GM20431 (cell line): ENCODE measurements around the gene CAMTA1.

ENCODE experiments used
- in situ Hi-C: fragments of 300-500 bp; cut with MseI, MboI; formaldehyde crosslinking; loops from one replicate; pipeline ENCODE4 v1.15.0; 2020; ENCODE audit warnings: low sequenced_read_pairs; ENCODE audit not compliant: unreplicated experiment

The CAMTA1 gene

GRCh38 chr1:6987940-6988339 is 202.7 kb downstream of the CAMTA1 start:
- in situ Hi-C loops, result no loop called here

- in situ Hi-C loops, result no loop called here
Observed at GRCh38 chr1:6988796-6989195, 203.5 kb downstream of the CAMTA1 start.

GRCh38 chr1:6989212-6990159 is 204.2 kb downstream of the CAMTA1 start:
- in situ Hi-C loops, result no loop called here

GRCh38 chr1:6991266-6991665 is 206.0 kb downstream of the CAMTA1 start:
- in situ Hi-C loops, result no loop called here

- in situ Hi-C loops, result no loop called here
Observed at GRCh38 chr1:6995789-6996188, 210.5 kb downstream of the CAMTA1 start.

GRCh38 chr1:6996371-6996770 is 211.1 kb downstream of the CAMTA1 start:
- in situ Hi-C loops, result no loop called here

GRCh38 chr1:6996866-6997265 is 211.6 kb downstream of the CAMTA1 start:
- in situ Hi-C loops, result no loop called here

- in situ Hi-C loops, result no loop called here
Observed at GRCh38 chr1:6998267-6998666, 213.0 kb downstream of the CAMTA1 start.

- in situ Hi-C loops, result no loop called here
Observed at GRCh38 chr1:6999826-7000225, 214.6 kb downstream of the CAMTA1 start.

- in situ Hi-C loops, result no loop called here
Observed at GRCh38 chr1:7000720-7001119, 215.5 kb downstream of the CAMTA1 start.

GRCh38 chr1:7002728-7003127 is 217.5 kb downstream of the CAMTA1 start:
- in situ Hi-C loops, result no loop called here

- in situ Hi-C loops, result no loop called here
Observed at GRCh38 chr1:7003676-7004075, 218.4 kb downstream of the CAMTA1 start.

- in situ Hi-C loops, result no loop called here
Observed at GRCh38 chr1:7004181-7004580, 218.9 kb downstream of the CAMTA1 start.

- in situ Hi-C loops, result no loop called here
Observed at GRCh38 chr1:7005762-7006161, 220.5 kb downstream of the CAMTA1 start.

GRCh38 chr1:7006996-7007871 is 222.0 kb downstream of the CAMTA1 start:
- in situ Hi-C loops, result no loop called here

- in situ Hi-C loops, result no loop called here
Observed at GRCh38 chr1:7007902-7008301, 222.6 kb downstream of the CAMTA1 start.

- in situ Hi-C loops, result no loop called here
Observed at GRCh38 chr1:7008331-7008730, 223.1 kb downstream of the CAMTA1 start.

- in situ Hi-C loops, result no loop called here
Observed at GRCh38 chr1:7008975-7009740, 223.9 kb downstream of the CAMTA1 start.

GRCh38 chr1:7009741-7010525 is 224.7 kb downstream of the CAMTA1 start:
- in situ Hi-C loops, result no loop called here
